Lower leg skin (tissue), 3 donors: ENCODE measurements around the gene SIVA1.

Experiments used
- POLR2A ChIP-seq, 2 donors: fragments of 450-650 bp; IDR thresholded peaks; one replicate each; pipeline ENCODE4 v1.6.1; 2016 to 2017; ENCODE audit warnings: antibody characterized with exemption in 2 of 2, mild to moderate bottlenecking in 1 of 2, moderate library complexity in 1 of 2
- TF ChIP-seq, protein P1 (sequence below), 3 donors: fragments of 450-650 bp; IDR thresholded peaks; one replicate each; pipeline ENCODE4 v1.5.1; 2016; ENCODE audit warnings: antibody characterized with exemption in 3 of 3, mild to moderate bottlenecking in 3 of 3, moderate library complexity in 2 of 3

DNA sequence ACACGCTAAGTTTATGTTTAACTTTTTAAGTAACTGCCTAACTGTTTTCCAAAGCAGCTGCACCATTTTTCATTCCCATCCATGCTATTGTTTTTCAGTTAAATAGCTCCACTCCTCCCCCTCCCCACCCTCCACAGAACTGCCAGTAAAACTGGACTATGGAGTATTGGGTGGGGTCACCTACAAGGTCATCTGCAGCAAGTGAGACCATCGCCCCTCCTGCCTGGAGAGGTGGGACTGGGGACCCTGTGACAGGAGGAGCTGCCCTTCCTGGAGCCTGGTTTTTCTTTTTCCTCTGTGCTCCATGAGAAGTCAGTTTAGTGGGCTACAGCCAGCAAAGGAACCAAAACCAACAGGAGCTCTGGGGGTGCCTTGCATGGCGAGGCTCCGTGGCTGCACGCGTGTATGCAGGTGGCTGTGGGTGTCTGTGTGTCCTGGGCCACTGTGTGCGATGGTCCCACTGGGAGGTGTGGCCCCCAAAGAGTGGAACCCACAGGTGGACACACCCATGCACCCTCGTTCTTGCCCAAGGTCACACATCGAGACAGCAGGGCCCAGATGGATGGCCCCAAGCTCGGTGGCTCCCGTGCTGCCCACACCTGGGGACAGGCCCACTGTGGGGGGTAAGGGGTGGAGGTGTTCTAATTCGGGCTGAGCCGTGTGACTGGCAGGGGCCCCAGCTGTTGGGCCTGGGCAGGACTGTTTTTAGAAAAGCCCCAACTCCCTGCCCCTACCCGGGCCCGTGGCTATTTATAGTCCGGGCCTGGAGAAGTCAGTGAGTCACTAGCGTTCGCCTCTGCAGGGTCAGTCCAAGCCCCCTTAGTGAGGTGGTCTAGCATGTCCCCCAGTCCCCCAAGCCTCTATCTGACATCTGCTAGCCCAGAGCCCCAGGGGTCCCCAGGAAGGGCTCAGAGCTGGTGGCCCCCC, 31.2 kb upstream of the SIVA1 start:
- TF ChIP-seq, protein P1, sequence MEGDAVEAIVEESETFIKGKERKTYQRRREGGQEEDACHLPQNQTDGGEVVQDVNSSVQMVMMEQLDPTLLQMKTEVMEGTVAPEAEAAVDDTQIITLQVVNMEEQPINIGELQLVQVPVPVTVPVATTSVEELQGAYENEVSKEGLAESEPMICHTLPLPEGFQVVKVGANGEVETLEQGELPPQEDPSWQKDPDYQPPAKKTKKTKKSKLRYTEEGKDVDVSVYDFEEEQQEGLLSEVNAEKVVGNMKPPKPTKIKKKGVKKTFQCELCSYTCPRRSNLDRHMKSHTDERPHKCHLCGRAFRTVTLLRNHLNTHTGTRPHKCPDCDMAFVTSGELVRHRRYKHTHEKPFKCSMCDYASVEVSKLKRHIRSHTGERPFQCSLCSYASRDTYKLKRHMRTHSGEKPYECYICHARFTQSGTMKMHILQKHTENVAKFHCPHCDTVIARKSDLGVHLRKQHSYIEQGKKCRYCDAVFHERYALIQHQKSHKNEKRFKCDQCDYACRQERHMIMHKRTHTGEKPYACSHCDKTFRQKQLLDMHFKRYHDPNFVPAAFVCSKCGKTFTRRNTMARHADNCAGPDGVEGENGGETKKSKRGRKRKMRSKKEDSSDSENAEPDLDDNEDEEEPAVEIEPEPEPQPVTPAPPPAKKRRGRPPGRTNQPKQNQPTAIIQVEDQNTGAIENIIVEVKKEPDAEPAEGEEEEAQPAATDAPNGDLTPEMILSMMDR (IDR thresholded peaks at IDR 0.05), result no peak
- no peak for TF ChIP-seq POLR2A (IDR thresholded peaks at IDR 0.05)
